Parathyroid adenoma (tissue), 2 donors: ENCODE measurements around the gene TTC9C.

ENCODE experiments used
- H2AFZ ChIP-seq: fragments of 300-600 bp; sonication (generic); one replicate; pipeline ENCODE4 v1.7.0; 2017; ENCODE audit warnings: antibody characterized with exemption, mild to moderate bottlenecking
- H3K27ac ChIP-seq: fragments of 300-600 bp; sonication (generic); one replicate; pipeline ENCODE4 v1.7.0; 2017
- H3K27me3 ChIP-seq: fragments of 300-600 bp; sonication (generic); one replicate; pipeline ENCODE4 v1.7.0; 2017; ENCODE audit warnings: low read length; ENCODE audit not compliant: control insufficient read depth, insufficient read depth
- H3K36me3 ChIP-seq: fragments of 300-600 bp; sonication (generic); one replicate; pipeline ENCODE4 v1.7.0; 2017; ENCODE audit warnings: low read length; ENCODE audit not compliant: control insufficient read depth, insufficient read depth
- H3K4me1 ChIP-seq: fragments of 300-600 bp; sonication (generic); one replicate; pipeline ENCODE4 v1.7.0; 2017; ENCODE audit warnings: control low read depth
- H3K4me2 ChIP-seq: fragments of 300-600 bp; sonication (generic); one replicate; pipeline ENCODE4 v1.7.0; 2017; ENCODE audit warnings: low read length
- H3K4me3 ChIP-seq: fragments of 300-600 bp; sonication (generic); one replicate; pipeline ENCODE4 v1.7.0; 2017; ENCODE audit warnings: low read depth, low read length
- H3K79me2 ChIP-seq: fragments of 300-600 bp; sonication (generic); one replicate; pipeline ENCODE4 v1.7.0; 2017; ENCODE audit warnings: control low read depth
- H3K9ac ChIP-seq: fragments of 300-600 bp; sonication (generic); one replicate; pipeline ENCODE4 v1.7.0; 2017; ENCODE audit warnings: mild to moderate bottlenecking
- H3K9me3 ChIP-seq: fragments of 300-600 bp; sonication (generic); one replicate; pipeline ENCODE4 v1.7.0; 2017; ENCODE audit warnings: low read length; ENCODE audit not compliant: control insufficient read depth
- TF ChIP-seq, protein P1 (sequence below): fragments of 300-600 bp; sonication (generic); IDR thresholded peaks from one replicate; pipeline ENCODE4 v1.7.0; 2017; ENCODE audit warnings: antibody characterized with exemption, mild to moderate bottlenecking
- donor health status: primary hyperparathyroidism.

TTC9C gene

GRCh38 chr11:62721994-62722393 is 6.3 kb upstream of the TTC9C start:
- H3K4me1 ChIP-seq: peaks cover 6% of the 10 kb centered on the region
- H3K36me3 ChIP-seq: no peaks in the 10 kb centered on the region
- no peak overlapping the region for H3K4me3 ChIP-seq
- H3K27ac ChIP-seq: no peak overlapping the region
- TF ChIP-seq, protein P1, sequence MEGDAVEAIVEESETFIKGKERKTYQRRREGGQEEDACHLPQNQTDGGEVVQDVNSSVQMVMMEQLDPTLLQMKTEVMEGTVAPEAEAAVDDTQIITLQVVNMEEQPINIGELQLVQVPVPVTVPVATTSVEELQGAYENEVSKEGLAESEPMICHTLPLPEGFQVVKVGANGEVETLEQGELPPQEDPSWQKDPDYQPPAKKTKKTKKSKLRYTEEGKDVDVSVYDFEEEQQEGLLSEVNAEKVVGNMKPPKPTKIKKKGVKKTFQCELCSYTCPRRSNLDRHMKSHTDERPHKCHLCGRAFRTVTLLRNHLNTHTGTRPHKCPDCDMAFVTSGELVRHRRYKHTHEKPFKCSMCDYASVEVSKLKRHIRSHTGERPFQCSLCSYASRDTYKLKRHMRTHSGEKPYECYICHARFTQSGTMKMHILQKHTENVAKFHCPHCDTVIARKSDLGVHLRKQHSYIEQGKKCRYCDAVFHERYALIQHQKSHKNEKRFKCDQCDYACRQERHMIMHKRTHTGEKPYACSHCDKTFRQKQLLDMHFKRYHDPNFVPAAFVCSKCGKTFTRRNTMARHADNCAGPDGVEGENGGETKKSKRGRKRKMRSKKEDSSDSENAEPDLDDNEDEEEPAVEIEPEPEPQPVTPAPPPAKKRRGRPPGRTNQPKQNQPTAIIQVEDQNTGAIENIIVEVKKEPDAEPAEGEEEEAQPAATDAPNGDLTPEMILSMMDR: no peak
- no peak overlapping the region for H3K4me2 ChIP-seq
- H3K9ac ChIP-seq: no peak overlapping the region
- H3K27me3 ChIP-seq: no peaks in the 10 kb centered on the region
- peaks cover 55% of the 10 kb centered on the region for H3K79me2 ChIP-seq
- H2AFZ ChIP-seq: no peak overlapping the region
- no peaks in the 10 kb centered on the region for H3K9me3 ChIP-seq

- no peak overlapping the region for H2AFZ ChIP-seq
- peak overlapping the region; percentile 9 for H3K27ac ChIP-seq
- peaks cover 6% of the 10 kb centered on the region for H3K4me1 ChIP-seq
- H3K27me3 ChIP-seq: no peaks in the 10 kb centered on the region
- TF ChIP-seq, protein P1: no peak
- no peak overlapping the region for H3K4me3 ChIP-seq
- H3K9ac ChIP-seq: no peak overlapping the region
- H3K36me3 ChIP-seq: no peaks in the 10 kb centered on the region
- peaks cover 48% of the 10 kb centered on the region for H3K79me2 ChIP-seq
- no peaks in the 10 kb centered on the region for H3K9me3 ChIP-seq
- H3K4me2 ChIP-seq: peak overlapping the region; percentile 87
These were observed 4.1 kb upstream of the TTC9C start for GRCh38 chr11:62724171-62724570.

DNA sequence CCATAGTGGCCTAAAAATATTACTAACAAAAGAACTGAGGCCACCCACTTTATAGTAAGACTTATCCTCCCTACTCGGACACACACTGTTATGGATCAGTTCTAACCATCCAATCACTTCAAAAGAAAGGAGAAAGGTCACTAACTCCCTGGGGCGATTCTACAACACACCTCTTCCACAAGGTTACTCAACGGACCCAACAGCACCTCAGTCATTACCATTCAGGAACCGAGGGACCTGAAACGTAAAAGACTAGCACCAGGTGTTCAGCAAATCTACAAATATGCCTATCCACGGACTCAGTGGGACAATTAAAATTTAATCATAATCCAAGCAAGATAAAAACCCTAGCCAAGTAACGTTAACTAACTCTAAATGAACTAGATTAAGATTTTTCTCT is 2.6 kb upstream of the TTC9C start:
- Histone ChIP-seq H3K9ac (no peak overlapping the region), H3K4me1 (peaks cover 9% of the 10 kb centered on the region), H3K79me2 (peaks cover 44% of the 10 kb centered on the region), H3K9me3 (no peaks in the 10 kb centered on the region), H2AFZ (no peak overlapping the region), H3K4me2 (peak overlapping the region; percentile 87), H3K27ac (peak overlapping the region; percentile 69), H3K27me3 (no peaks in the 10 kb centered on the region), H3K36me3 (no peaks in the 10 kb centered on the region), H3K4me3 (peak overlapping the region; percentile 88)
- TF ChIP-seq, protein P1: no peak

GRCh38 chr11:62726156-62726914 is 2.0 kb upstream of the TTC9C start:
- H3K4me2 ChIP-seq: peak overlapping the region; percentile 87
- TF ChIP-seq, protein P1: no peak
- no peaks in the 10 kb centered on the region for H3K36me3 ChIP-seq
- peaks cover 47% of the 10 kb centered on the region for H3K79me2 ChIP-seq
- no peak overlapping the region for H2AFZ ChIP-seq
- no peaks in the 10 kb centered on the region for H3K27me3 ChIP-seq
- H3K27ac ChIP-seq: peak overlapping the region; percentile 69
- peak overlapping the region; percentile 88 for H3K4me3 ChIP-seq
- peaks cover 9% of the 10 kb centered on the region for H3K4me1 ChIP-seq
- no peaks in the 10 kb centered on the region for H3K9me3 ChIP-seq
- peak overlapping the region; percentile 28 for H3K9ac ChIP-seq

DNA sequence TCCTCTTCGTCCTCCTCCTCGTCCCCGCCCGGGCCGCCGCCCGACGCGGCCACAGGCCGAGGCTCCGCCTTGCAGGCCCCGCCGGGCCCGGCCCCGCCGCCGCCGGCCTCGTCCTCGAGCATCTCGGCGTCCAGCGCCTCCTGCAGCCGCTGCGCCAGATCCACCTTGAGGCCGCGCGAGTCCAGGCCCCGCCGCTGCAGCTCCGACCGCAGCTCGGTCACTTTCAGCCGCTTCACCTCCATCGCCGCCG is 1.4 kb upstream of the TTC9C start:
- H3K36me3 ChIP-seq: no peaks in the 10 kb centered on the region
- no peaks in the 10 kb centered on the region for H3K9me3 ChIP-seq
- TF ChIP-seq, protein P1: no peak
- H2AFZ ChIP-seq: peak overlapping the region; percentile 88
- H3K4me1 ChIP-seq: peaks cover 9% of the 10 kb centered on the region
- H3K27me3 ChIP-seq: no peaks in the 10 kb centered on the region
- no peak overlapping the region for H3K9ac ChIP-seq
- H3K79me2 ChIP-seq: peaks cover 43% of the 10 kb centered on the region
- H3K27ac ChIP-seq: peak overlapping the region; percentile 94
- H3K4me2 ChIP-seq: peak overlapping the region; percentile 87
- H3K4me3 ChIP-seq: peak overlapping the region; percentile 88
